ENCODE results near the gene WSB2. TPM values are rescaled to one million over a fixed set of nuclear protein-coding genes. Genes with fewer than 3 reads are reported as not detected.
"Not testable (repeated sequence)": the region's sequence is repeated elsewhere in the genome, so short reads cannot be mapped to it uniquely, and the experiment has no call there.

WSB2 gene
- polyA plus RNA-seq, 1 donor from 2014 or later, result 155 TPM

DNA sequence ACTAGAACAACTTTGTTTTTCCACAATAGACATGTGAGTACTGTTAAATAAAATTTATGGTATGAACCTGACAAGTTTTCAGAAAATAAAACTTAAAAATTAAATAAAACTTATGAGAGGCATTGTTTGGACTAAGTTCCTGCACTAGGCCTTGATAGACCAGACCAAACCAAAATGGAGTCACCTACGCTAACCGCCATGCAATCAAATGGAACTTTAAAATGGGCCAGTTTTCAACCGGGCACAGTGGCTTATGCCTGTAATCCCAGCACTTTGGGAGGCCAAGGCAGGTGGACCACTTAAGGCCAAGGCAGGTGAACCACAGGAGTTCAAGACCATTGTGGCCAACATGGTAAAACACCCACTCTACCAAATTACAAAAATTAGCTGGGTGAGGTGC is 49.6 kb downstream of the WSB2 start:
- no peaks in the 10 kb centered on the region for H3K9me3 ChIP-seq (ENCODE audit: low read length)
- no peak overlapping the region for H3K4me2 ChIP-seq (ENCODE audit: low read length)
- H3K79me2 ChIP-seq (replicated peaks; ENCODE audit: insufficient read depth, low read length), result no peaks in the 10 kb centered on the region
- H3K27me3 ChIP-seq (ENCODE audit: insufficient read depth, low read depth, low read length), result no peaks in the 10 kb centered on the region
- H3F3A ChIP-seq (ENCODE audit: insufficient read depth, low read length, poor library complexity, severe bottlenecking), result no peaks in the 10 kb centered on the region
- H4K20me1 ChIP-seq (ENCODE audit: insufficient read depth), result no peaks in the 10 kb centered on the region
- no peak overlapping the region for H2AFZ ChIP-seq (ENCODE audit: low read depth, low read length)
- no peak overlapping the region for H3K27ac ChIP-seq (ENCODE audit: low read length)
- no peak overlapping the region for H3K4me3 ChIP-seq (ENCODE audit: low read length)
- H3K9ac ChIP-seq (ENCODE audit: low read length), result no peak overlapping the region
- no peaks in the 10 kb centered on the region for H3K9me2 ChIP-seq (ENCODE audit: insufficient read depth, low read length)
- TF ChIP-seq REST (IDR thresholded peaks at IDR 0.05; ENCODE audit: borderline replicate concordance) (no peak), RAD21 (conservative IDR thresholded peaks at IDR 0.05) (no peak)
- no peaks in the 10 kb centered on the region for H3K36me3 ChIP-seq (ENCODE audit: insufficient read depth, low read length)

- TF ChIP-seq EZH2 (IDR thresholded peaks at IDR 0.05; ENCODE audit: borderline replicate concordance, insufficient read depth, low read length, poor library complexity, severe bottlenecking) (no peak), EP300 (conservative IDR thresholded peaks at IDR 0.05; ENCODE audit: poor library complexity, severe bottlenecking) (no peak), RAD21 (conservative IDR thresholded peaks at IDR 0.05) (no peak), TAF1 (IDR thresholded peaks at IDR 0.05; ENCODE audit: low read depth) (no peak), SMC3 (conservative IDR thresholded peaks at IDR 0.05; ENCODE audit: poor library complexity) (no peak), MXI1 (conservative IDR thresholded peaks at IDR 0.05; ENCODE audit: poor library complexity, severe bottlenecking) (no peak), POLR2AphosphoS5 (IDR thresholded peaks at IDR 0.05) (no peak), REST (IDR thresholded peaks at IDR 0.05; ENCODE audit: borderline replicate concordance) (no peak), CTCF (IDR thresholded peaks at IDR 0.05; ENCODE audit: poor library complexity, severe bottlenecking) (no peak)
- Histone ChIP-seq H3K36me3 (ENCODE audit: insufficient read depth, low read length) (no peaks in the 10 kb centered on the region), H3K79me2 (replicated peaks; ENCODE audit: insufficient read depth, low read length) (no peaks in the 10 kb centered on the region), H3K9ac (ENCODE audit: low read length) (no peak overlapping the region), H3K9me2 (ENCODE audit: insufficient read depth, low read length) (no peaks in the 10 kb centered on the region), H3K4me3 (ENCODE audit: low read length) (no peak overlapping the region), H4K20me1 (ENCODE audit: insufficient read depth) (no peaks in the 10 kb centered on the region), H3K4me2 (ENCODE audit: low read length) (no peak overlapping the region), H3K9me3 (ENCODE audit: low read length) (no peaks in the 10 kb centered on the region), H3K27ac (ENCODE audit: low read length) (no peak overlapping the region), H3F3A (ENCODE audit: insufficient read depth, low read length, poor library complexity, severe bottlenecking) (no peaks in the 10 kb centered on the region), H2AFZ (ENCODE audit: low read depth, low read length) (no peak overlapping the region), H3K27me3 (ENCODE audit: insufficient read depth, low read depth, low read length) (no peaks in the 10 kb centered on the region)
These were observed 50.1 kb downstream of the WSB2 start for GRCh38 chr12:118010903-118011302.

- H3K36me3 ChIP-seq (ENCODE audit: insufficient read depth, low read length); H3K4me2 ChIP-seq (ENCODE audit: low read length); H3K9me2 ChIP-seq (ENCODE audit: insufficient read depth, low read length); H3K79me2 ChIP-seq (replicated peaks; ENCODE audit: insufficient read depth, low read length); H3K9me3 ChIP-seq (ENCODE audit: low read length); H2AFZ ChIP-seq (ENCODE audit: low read depth, low read length); H3F3A ChIP-seq (ENCODE audit: insufficient read depth, low read length, poor library complexity, severe bottlenecking); H3K27ac ChIP-seq (ENCODE audit: low read length); H4K20me1 ChIP-seq (ENCODE audit: insufficient read depth); H3K27me3 ChIP-seq (ENCODE audit: insufficient read depth, low read depth, low read length); H3K9ac ChIP-seq (ENCODE audit: low read length); H3K4me3 ChIP-seq (ENCODE audit: low read length): not testable (repeated sequence)
These were observed 61.2 kb downstream of the WSB2 start for GRCh38 chr12:117999806-118000205.
